HCT116 (cell line): ENCODE data around the gene ZNF423. TPM values are rescaled to one million over a fixed set of nuclear protein-coding genes. Genes with fewer than 3 reads are reported as not detected.

ENCODE experiments used
- ATAC-seq: fragments of 200-7000 bp; cut with Tn5 transposase; 2 replicates; pipeline ENCODE4 v1.9.1; 2020; ENCODE audit warnings: mild to moderate bottlenecking, moderate library complexity
- BruUV-seq: library from RNA; stranded (reverse); fragments of 400-500 nt; replicated peaks from 2 replicates; lab custom pipeline; 2021; lab: Mats Ljungman, UMichigan
- CTCF ChIA-PET: fragments of 300-600 bp; sonication (Branson Sonifier 250); formaldehyde crosslinking; loops from one replicate; lab custom pipeline; 2021; ENCODE audit warnings: antibody characterized with exemption; lab: Charles Lee
- POLR2A ChIA-PET: fragments of 300-600, 350-600 bp; sonication (Branson Sonifier 250); formaldehyde crosslinking; loops from one replicate; lab custom pipeline; 2021; ENCODE audit warnings: antibody characterized with exemption; lab: Charles Lee
- RAD21 ChIA-PET, 2 experiments: fragments of 300-600 bp; sonication (Branson Sonifier 250); formaldehyde crosslinking; loops; one replicate each; lab custom pipeline; 2023; ENCODE audit warnings: low total read pairs in 2 of 2; ENCODE audit not compliant: uncharacterized antibody in 2 of 2, unreplicated experiment in 2 of 2, low non-redundant PET in 1 of 2; lab: Charles Lee
- DNase-seq: peaks from one replicate; pipeline ENCODE4 v3.0.0-alpha.2; 2010; ENCODE audit warnings: low read depth, low spot score
- H2AFZ ChIP-seq: fragments of 200-600 bp; shearing (Covaris generic), sonication (generic); 2 replicates; pipeline ENCODE4 v1.6.1; 2017; ENCODE audit warnings: low read depth, mixed run types, mixed read lengths, antibody characterized with exemption, low read length; ENCODE audit not compliant: poor library complexity, severe bottlenecking
- H3K27ac ChIP-seq: 2 replicates; pipeline ENCODE4 v1.5.1; 2012; ENCODE audit warnings: low read depth, low read length
- H3K27me3 ChIP-seq: fragments of 200-600 bp; sonication (generic); 2 replicates; pipeline ENCODE4 v1.6.1; 2016; ENCODE audit warnings: mixed run types, low read length, mixed read lengths; ENCODE audit not compliant: insufficient read depth
- H3K36me3 ChIP-seq, 2 experiments: fragments of 200-500 bp in 1 of 2; fragments of 200-600 bp in 1 of 2; sonication (Bioruptor generic) in 1 of 2; sonication (generic) in 1 of 2; 2 replicates each; pipeline versions ENCODE4 v1.5.1 to v1.6.1; 2014 to 2016; ENCODE audit warnings: low read length in 2 of 2, inconsistent platforms in 1 of 2, mixed read lengths in 1 of 2, mixed run types in 1 of 2; ENCODE audit not compliant: insufficient read depth in 2 of 2, control insufficient read depth in 1 of 2
- H3K4me1 ChIP-seq, 2 experiments: fragments of 200-600 bp in 1 of 2; sonication (generic) in 1 of 2; 2 replicates each; pipeline versions ENCODE4 v1.5.1 to v1.6.1; 2012 to 2017; ENCODE audit warnings: low read length in 2 of 2, inconsistent platforms in 1 of 2, mild to moderate bottlenecking in 1 of 2, mixed read lengths in 1 of 2, mixed run types in 1 of 2, moderate library complexity in 1 of 2; ENCODE audit not compliant: insufficient read depth in 2 of 2, control insufficient read depth in 1 of 2
- H3K4me2 ChIP-seq: fragments of 200-600 bp; sonication (generic); 2 replicates; pipeline ENCODE4 v1.6.1; 2017; ENCODE audit warnings: mixed run types, low read length, mixed read lengths
- H3K4me3 ChIP-seq, 2 experiments: fragments of 200-600 bp in 1 of 2; sonication (generic) in 1 of 2; replicated peaks in 1 of 2; 2 replicates each; pipeline ENCODE4 v1.5.1; 2011 to 2016; ENCODE audit warnings: low read length in 2 of 2, control low read depth in 1 of 2, low read depth in 1 of 2, mild to moderate bottlenecking in 1 of 2, mixed read lengths in 1 of 2, mixed run types in 1 of 2
- H3K79me2 ChIP-seq: fragments of 200-600 bp; sonication (generic); 2 replicates; pipeline ENCODE4 v1.6.1; 2017; ENCODE audit warnings: mild to moderate bottlenecking, mixed run types, low read length, moderate library complexity, mixed read lengths; ENCODE audit not compliant: insufficient read depth
- H3K9ac ChIP-seq: fragments of 200-600 bp; sonication (generic); 2 replicates; pipeline ENCODE4 v1.6.1; 2016; ENCODE audit warnings: low read length, mixed read lengths
- H3K9me2 ChIP-seq: fragments of 200-600 bp; sonication (generic), shearing (Covaris generic); 2 replicates; pipeline ENCODE4 v1.6.1; 2017; ENCODE audit warnings: mixed run types, mild to moderate bottlenecking, moderate library complexity; ENCODE audit not compliant: insufficient read depth
- H3K9me3 ChIP-seq, 2 experiments: fragments of 200-500 bp in 1 of 2; fragments of 200-600 bp in 1 of 2; sonication (Bioruptor generic) in 1 of 2; sonication (generic) in 1 of 2; 2 replicates each; pipeline ENCODE4 v1.6.1; 2014 to 2017; ENCODE audit warnings: low read length in 2 of 2, mixed read lengths in 2 of 2, inconsistent platforms in 1 of 2, low read depth in 1 of 2, mild to moderate bottlenecking in 1 of 2, mixed run types in 1 of 2, moderate library complexity in 1 of 2; ENCODE audit not compliant: control insufficient read depth in 1 of 2, insufficient read depth in 1 of 2
- H4K20me1 ChIP-seq: fragments of 200-600 bp; sonication (generic), shearing (Covaris generic); 2 replicates; pipeline ENCODE4 v1.6.1; 2017; ENCODE audit warnings: mixed run types, mild to moderate bottlenecking, moderate library complexity; ENCODE audit not compliant: insufficient read depth
- SP1 ChIP-seq: IDR thresholded peaks from 2 replicates; pipeline ENCODE4 v1.6.1; 2012; ENCODE audit warnings: low read depth
- intact Hi-C: fragments of 100-400 bp; cut with micrococcal nuclease; formaldehyde crosslinking; loops from 2 replicates; pipeline ENCODE4 v1.10.0; 2022
- total RNA-seq: library from RNA; stranded (reverse); gene quantifications from one replicate; pipeline ENCODE4 v1.2.1, GENCODE V29; 2021; ENCODE audit not compliant: unreplicated experiment
- TF ChIP-seq, protein P1 (sequence below), 3 experiments: fragments of 200-600 bp in 1 of 3; sonication (generic) in 1 of 3; IDR thresholded peaks in 2 of 3; conservative IDR thresholded peaks in 1 of 3; 2 replicates each; pipeline ENCODE4 v1.5.1; 2012 to 2017; ENCODE audit warnings: low read depth in 2 of 3, low read length in 2 of 3, antibody characterized with exemption in 1 of 3, borderline replicate concordance in 1 of 3, control low read depth in 1 of 3, mild to moderate bottlenecking in 1 of 3, mixed read lengths in 1 of 3, mixed run types in 1 of 3, moderate library complexity in 1 of 3; ENCODE audit not compliant: insufficient read depth in 1 of 3

ZNF423 gene
- total RNA-seq, 1 experiment from 2014 or later: 0.22 TPM

DNA sequence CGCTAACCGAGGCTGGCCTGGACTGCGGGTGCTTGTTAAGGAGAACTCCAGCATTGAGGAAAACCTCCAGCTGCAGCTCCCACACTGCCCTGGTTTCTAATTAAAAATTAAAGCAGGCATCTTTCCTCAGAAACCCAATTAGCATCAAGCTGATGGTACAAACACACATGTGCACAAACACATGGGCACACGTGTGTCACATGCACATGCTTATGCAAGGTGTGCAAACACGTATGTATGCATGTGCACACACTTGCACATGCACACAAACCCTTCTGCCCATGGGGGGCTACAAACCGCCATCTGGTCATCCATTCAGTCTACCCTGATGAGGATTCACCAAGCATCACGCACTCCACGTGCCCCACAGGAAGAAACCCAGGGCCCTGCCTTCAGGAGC, 182.5 kb downstream of the ZNF423 start (continued):
- TF ChIP-seq, protein P1, sequence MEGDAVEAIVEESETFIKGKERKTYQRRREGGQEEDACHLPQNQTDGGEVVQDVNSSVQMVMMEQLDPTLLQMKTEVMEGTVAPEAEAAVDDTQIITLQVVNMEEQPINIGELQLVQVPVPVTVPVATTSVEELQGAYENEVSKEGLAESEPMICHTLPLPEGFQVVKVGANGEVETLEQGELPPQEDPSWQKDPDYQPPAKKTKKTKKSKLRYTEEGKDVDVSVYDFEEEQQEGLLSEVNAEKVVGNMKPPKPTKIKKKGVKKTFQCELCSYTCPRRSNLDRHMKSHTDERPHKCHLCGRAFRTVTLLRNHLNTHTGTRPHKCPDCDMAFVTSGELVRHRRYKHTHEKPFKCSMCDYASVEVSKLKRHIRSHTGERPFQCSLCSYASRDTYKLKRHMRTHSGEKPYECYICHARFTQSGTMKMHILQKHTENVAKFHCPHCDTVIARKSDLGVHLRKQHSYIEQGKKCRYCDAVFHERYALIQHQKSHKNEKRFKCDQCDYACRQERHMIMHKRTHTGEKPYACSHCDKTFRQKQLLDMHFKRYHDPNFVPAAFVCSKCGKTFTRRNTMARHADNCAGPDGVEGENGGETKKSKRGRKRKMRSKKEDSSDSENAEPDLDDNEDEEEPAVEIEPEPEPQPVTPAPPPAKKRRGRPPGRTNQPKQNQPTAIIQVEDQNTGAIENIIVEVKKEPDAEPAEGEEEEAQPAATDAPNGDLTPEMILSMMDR (IDR thresholded peaks at IDR 0.05 in 2 of 3, conservative IDR thresholded peaks at IDR 0.05 in 1 of 3; ENCODE audit: borderline replicate concordance in 1 of 3, insufficient read depth in 1 of 3, low read depth in 2 of 3, low read length in 2 of 3): no peak

DNA sequence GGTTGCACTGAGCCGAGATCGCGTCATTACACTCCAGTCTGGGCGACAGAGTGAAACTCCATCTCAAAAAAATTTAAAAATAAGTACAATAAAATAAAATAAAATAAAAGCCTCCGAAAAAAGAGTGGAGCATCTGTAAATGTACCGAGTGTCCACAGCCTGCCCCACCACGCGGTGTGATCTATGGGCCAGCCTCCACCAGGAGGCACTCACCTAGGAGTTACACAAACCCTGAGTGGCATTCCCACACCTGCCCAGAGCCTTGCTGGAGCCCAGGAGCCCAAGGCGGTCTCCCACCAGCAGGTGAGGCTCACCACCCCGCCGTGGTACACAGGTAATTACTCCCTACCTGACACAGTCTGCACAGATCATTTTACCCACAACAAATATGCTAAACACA, 183.2 kb downstream of the ZNF423 start:
- RAD21 ChIA-PET: no interaction called here

More for the DNA sequence above, 183.2 kb downstream of the ZNF423 start:
- Histone ChIP-seq H3K79me2 (no peaks in the 10 kb centered on the region), H3K9ac (no peak overlapping the region), H3K9me3 (no peaks in the 10 kb centered on the region), H3K27me3 (no peaks in the 10 kb centered on the region), H3K4me2 (no peak overlapping the region), H3K4me3 (no peak overlapping the region), H3K36me3 (no peaks in the 10 kb centered on the region), H3K9me2 (no peaks in the 10 kb centered on the region), H2AFZ (no peak overlapping the region), H3K4me1 (no peaks in the 10 kb centered on the region), H4K20me1 (no peaks in the 10 kb centered on the region), H3K27ac (no peak overlapping the region)
- DNase-seq (no peak), ATAC-seq (peak; percentile 52; the same call in 1 of the 2 replicates)
- ChIA-PET POLR2A (no interaction called here), CTCF (no interaction called here)
- no peak for TF ChIP-seq SP1
- TF ChIP-seq, protein P1 (IDR thresholded peaks at IDR 0.05 in 2 of 3, conservative IDR thresholded peaks at IDR 0.05 in 1 of 3; ENCODE audit: borderline replicate concordance in 1 of 3, insufficient read depth in 1 of 3, low read depth in 2 of 3, low read length in 2 of 3): 0 out of 6 replicates have a peak, but pooled peaks of 1 of the 3 experiments have one; percentile 23
- no TSS peak for BruUV-seq
- intact Hi-C loops: no loop called here
